ACC112 (cell line): Measurements from ENCODE around the gene UBAP1L.
"Not testable (repeated sequence)": the region's sequence is repeated elsewhere in the genome, so short reads cannot be mapped to it uniquely, and the experiment has no call there.

Experiments
- H2AFZ ChIP-seq: fragments of 200-600 bp; sonication (generic); one replicate; pipeline ENCODE4 v1.6.0; 2017; ENCODE audit warnings: antibody characterized with exemption, low read length; ENCODE audit not compliant: unreplicated experiment
- H3K27ac ChIP-seq: fragments of 200-600 bp; sonication (generic); 2 replicates; pipeline ENCODE4 v1.5.1; 2014; ENCODE audit warnings: low read depth, mild to moderate bottlenecking, antibody characterized with exemption, low read length, moderate library complexity
- H3K27me3 ChIP-seq: fragments of 200-600 bp; sonication (generic); 2 replicates; pipeline ENCODE4 v1.6.1; 2014; ENCODE audit warnings: mild to moderate bottlenecking, antibody characterized with exemption, low read length, moderate library complexity, mixed read lengths; ENCODE audit not compliant: insufficient read depth
- H3K36me3 ChIP-seq: fragments of 200-600 bp; sonication (generic); 2 replicates; pipeline ENCODE4 v1.6.1; 2016; ENCODE audit warnings: mild to moderate bottlenecking, antibody characterized with exemption, low read length, moderate library complexity, mixed read lengths; ENCODE audit not compliant: insufficient read depth
- H3K4me1 ChIP-seq: fragments of 200-600 bp; sonication (generic); one replicate; pipeline ENCODE4 v1.6.1; 2016; ENCODE audit warnings: low read length, mixed read lengths; ENCODE audit not compliant: insufficient read depth, unreplicated experiment, control insufficient read depth
- H3K4me3 ChIP-seq: fragments of 200-600 bp; sonication (generic); 2 replicates; pipeline ENCODE4 v1.5.1; 2014; ENCODE audit warnings: mild to moderate bottlenecking, low read depth, low read length
- H3K79me2 ChIP-seq: fragments of 200-600 bp; sonication (generic); one replicate; pipeline ENCODE4 v1.6.0; 2016; ENCODE audit warnings: low read length; ENCODE audit not compliant: control insufficient read depth, unreplicated experiment, insufficient read depth

UBAP1L gene

DNA sequence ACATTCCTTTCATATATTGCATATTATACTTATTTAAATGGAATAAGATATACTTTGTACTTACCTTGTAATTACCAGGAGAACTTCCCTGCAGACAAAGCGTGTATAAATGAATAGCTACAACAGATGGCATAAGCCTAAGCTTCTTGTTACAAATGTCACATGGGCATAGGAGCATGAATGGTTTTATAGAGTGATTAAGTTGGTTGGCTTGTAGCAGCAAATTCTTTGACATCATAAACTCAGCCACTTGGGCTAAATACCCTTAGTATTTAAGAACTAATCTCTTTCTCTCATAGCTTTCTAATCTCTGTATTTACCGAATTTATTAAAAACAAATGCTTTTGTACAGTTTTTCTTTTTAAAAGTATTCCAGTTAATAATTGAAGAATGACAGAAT, at the start of gene UBAP1L:
TSS of gene UBAP1L (minus strand) at position 115 of the 400 bp plus-strand sequence. CDS start 8,985 bp downstream, outside the sequence.
- Histone ChIP-seq H3K27ac (no peak within 1 kb of the TSS), H3K27me3 (no peaks in the 10 kb centered on the region), H3K4me3 (no peak within 1 kb of the TSS), H3K4me1 (no peaks in the 10 kb centered on the region), H2AFZ (no peak within 1 kb of the TSS), H3K36me3 (peaks cover 32% of the 10 kb centered on the region), H3K79me2 (no peaks in the 10 kb centered on the region)

DNA sequence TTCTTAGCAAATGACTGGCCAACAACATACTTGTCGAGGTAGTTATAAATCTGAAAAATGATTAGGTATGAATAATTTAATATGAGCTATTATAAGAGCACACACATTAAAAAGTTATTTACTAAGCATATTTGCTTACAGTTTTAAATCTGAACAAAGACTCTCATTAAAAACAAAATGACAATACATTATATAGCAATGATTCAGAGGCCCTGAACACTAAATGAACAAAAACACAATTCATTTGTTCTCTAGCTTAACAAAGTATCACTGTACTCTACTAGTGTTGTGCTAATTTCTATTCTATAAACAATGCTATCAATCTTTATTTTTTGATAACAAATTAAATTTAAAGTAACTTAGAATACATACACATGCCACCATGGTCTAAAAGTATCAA, 49.1 kb upstream of the UBAP1L start:
- Histone ChIP-seq H2AFZ (no peak overlapping the region), H3K4me3 (no peak overlapping the region), H3K79me2 (peaks cover 15% of the 10 kb centered on the region), H3K27me3 (no peaks in the 10 kb centered on the region), H3K36me3 (peaks cover 30% of the 10 kb centered on the region), H3K27ac (no peak overlapping the region), H3K4me1 (no peaks in the 10 kb centered on the region)

DNA sequence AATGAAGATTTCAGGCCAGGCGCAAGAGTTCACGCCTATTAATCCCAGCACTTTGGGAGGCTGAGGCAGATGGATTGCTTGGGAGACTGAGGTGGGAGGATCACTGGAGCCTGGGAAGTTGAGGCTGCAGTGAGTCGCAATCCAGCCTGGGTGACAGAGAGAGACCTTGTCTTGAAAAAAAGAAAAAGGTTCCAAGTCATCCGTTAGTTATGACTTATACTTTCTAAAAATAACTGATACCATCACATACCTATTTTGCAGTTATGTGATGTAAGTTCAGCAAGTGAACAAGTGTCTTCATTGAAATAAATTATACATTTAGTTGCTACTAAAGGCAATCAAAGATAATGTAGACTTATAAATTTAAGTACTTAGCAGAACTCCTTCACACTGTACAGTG, 48.0 kb upstream of the UBAP1L start:
- Histone ChIP-seq H2AFZ (no peak overlapping the region), H3K4me3 (no peak overlapping the region), H3K36me3 (peaks cover 35% of the 10 kb centered on the region), H3K27me3 (no peaks in the 10 kb centered on the region), H3K79me2 (peaks cover 15% of the 10 kb centered on the region), H3K27ac (no peak overlapping the region), H3K4me1 (no peaks in the 10 kb centered on the region)

DNA sequence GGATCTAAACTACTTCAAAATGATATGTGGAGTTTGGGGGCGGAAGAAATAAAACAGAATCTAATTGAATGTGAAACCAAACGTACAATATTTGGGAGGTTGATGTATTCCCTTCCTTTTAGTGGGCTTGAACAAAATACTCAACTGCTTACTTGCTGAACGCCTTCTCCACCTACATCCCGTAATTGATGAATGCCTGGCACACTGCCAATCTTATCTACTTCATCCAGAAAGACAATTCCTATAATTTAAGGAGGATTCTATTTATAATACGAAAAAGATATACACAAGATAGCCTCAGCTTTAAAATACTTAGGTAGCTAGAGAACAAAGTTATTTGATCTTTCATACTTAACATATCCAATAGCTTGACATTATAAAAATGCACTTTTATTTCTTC, 41.7 kb upstream of the UBAP1L start:
- H3K36me3 ChIP-seq: peaks cover 42% of the 10 kb centered on the region
- no peaks in the 10 kb centered on the region for H3K27me3 ChIP-seq
- no peaks in the 10 kb centered on the region for H3K4me1 ChIP-seq
- no peak overlapping the region for H2AFZ ChIP-seq
- peaks cover under 1% of the 10 kb centered on the region for H3K79me2 ChIP-seq
- no peak overlapping the region for H3K27ac ChIP-seq
- no peak overlapping the region for H3K4me3 ChIP-seq

DNA sequence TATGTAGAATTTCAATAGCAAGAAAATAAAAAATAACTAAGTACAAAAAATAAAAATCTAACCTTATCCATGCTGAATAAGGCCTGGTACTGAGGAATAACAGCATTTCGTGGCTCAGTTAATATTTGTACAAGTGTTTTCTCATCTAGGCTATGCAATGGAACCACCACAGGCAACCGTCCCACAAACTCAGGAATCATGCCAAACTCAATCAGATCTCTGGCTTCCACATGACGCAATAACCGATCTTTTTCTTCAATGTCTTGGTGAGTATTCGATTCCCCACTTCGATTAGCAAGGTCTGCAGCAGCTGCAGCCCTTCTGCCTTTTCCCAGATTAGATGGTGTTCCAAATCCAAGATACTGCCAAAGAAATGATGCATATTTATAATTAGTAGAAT, 39.7 kb upstream of the UBAP1L start:
- Histone ChIP-seq H3K27me3 (no peaks in the 10 kb centered on the region), H3K27ac (no peak overlapping the region), H3K4me1 (no peaks in the 10 kb centered on the region), H3K36me3 (peaks cover 43% of the 10 kb centered on the region), H3K4me3 (no peak overlapping the region), H2AFZ (no peak overlapping the region), H3K79me2 (no peaks in the 10 kb centered on the region)

DNA sequence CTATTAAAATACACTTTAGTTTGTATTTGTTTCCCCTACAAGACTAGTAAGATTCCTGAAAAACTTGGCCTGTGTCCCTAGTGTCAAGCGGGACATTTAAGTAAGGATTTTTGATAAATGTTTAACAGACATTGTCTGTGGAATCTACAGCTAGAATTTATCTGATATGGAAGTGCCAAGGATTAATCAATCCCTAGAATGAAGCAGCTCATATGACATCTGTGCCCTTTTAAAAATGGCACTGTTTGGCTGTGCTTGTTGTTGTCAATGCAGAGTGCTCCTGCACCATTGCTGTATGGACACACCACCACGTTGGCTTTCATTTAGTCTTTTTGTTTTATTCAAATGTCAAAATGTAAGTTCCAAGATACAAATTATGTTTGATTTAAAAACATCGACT, 32.9 kb upstream of the UBAP1L start:
- Histone ChIP-seq H3K27me3 (no peaks in the 10 kb centered on the region), H3K4me3 (no peak overlapping the region), H2AFZ (no peak overlapping the region), H3K4me1 (no peaks in the 10 kb centered on the region), H3K27ac (no peak overlapping the region), H3K36me3 (peaks cover 19% of the 10 kb centered on the region), H3K79me2 (no peaks in the 10 kb centered on the region)

DNA sequence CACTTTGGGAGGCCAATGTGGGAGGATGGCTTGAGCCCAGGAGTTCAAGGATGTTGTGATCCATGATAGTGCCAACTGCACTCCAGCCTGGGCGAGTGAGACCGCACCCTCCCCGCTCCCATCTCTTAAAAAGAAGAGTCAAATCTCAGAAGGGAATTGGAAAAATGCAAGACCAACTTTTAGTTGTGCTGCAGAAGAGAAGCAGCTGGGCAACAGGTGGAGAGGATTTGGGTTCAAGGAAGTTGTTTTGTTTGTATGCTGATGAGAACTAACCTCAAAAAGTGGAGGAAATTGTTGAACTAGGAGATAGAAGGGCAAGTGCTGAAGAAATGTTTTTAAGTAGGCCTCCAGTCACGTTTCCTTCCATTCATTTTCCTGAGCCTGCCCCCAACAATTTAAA, 31.4 kb upstream of the UBAP1L start:
- Histone ChIP-seq H3K27me3 (no peaks in the 10 kb centered on the region), H3K4me3 (no peak overlapping the region), H3K27ac (no peak overlapping the region), H3K79me2 (no peaks in the 10 kb centered on the region), H3K36me3 (peaks cover 16% of the 10 kb centered on the region), H2AFZ (no peak overlapping the region), H3K4me1 (no peaks in the 10 kb centered on the region)

DNA sequence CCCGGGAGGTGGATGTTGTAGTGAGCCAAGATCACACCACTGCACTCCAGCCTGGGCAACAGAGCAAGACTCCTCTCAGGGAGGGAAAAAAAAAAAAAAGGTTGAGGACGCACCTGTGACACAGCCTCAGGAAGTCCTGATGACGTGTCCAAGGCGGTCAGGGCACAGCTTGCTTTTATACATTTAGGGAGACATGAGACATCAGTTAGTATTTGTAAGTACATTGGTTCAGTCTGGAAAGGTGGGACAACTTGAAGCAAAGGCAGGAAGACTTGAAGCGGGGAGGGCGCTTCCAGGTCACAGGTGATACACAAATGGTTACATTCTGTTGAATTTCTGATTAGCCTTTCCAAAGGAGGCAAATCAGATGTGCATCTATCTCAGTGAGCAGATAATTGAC, 23.6 kb upstream of the UBAP1L start:
- not testable (repeated sequence) for H3K27ac ChIP-seq, H3K4me1 ChIP-seq, H3K27me3 ChIP-seq, H2AFZ ChIP-seq, H3K36me3 ChIP-seq, H3K4me3 ChIP-seq, H3K79me2 ChIP-seq

DNA sequence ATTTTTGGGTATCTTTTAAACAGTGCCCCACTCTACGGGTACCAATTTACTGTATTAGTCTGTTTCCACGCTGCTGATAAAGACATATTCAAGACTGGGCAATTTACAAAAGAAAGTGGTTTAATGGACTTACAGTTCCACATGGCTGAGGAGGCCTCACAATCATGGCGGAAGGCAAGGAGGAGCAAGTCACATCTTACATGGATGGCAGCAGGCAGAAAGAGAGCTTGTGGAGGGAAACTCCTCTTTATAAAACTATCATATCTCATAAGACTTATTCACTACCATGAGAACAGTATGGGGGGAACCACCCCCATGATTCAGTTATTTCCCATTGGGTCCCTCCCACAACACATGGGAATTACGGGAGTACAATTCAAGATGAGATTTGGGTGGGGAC, 22.9 kb upstream of the UBAP1L start:
- H3K27ac ChIP-seq, H3K36me3 ChIP-seq, H3K4me1 ChIP-seq, H3K4me3 ChIP-seq, H2AFZ ChIP-seq, H3K79me2 ChIP-seq, H3K27me3 ChIP-seq: not testable (repeated sequence)

DNA sequence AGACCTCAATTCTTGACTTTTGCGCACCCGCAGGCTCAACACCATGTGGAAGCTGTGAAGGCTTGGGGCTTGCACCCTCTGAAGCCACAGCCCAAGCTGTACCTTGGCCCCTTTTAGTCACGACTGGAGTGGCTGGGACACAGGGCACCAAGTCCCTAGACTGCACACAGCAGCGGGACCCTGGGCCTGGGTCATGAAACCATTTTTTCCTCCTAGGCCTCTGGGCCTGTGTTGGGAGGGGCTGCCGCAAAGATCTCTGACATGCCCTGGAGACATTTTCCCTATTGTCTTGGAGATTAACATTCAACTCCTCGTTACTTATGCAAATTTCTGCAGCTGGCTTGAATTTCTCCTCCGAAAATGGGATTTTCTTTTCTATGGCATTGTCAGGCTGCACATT, 22.1 kb upstream of the UBAP1L start:
- H3K27me3 ChIP-seq, H3K4me3 ChIP-seq, H3K27ac ChIP-seq, H2AFZ ChIP-seq, H3K36me3 ChIP-seq, H3K79me2 ChIP-seq, H3K4me1 ChIP-seq: not testable (repeated sequence)

DNA sequence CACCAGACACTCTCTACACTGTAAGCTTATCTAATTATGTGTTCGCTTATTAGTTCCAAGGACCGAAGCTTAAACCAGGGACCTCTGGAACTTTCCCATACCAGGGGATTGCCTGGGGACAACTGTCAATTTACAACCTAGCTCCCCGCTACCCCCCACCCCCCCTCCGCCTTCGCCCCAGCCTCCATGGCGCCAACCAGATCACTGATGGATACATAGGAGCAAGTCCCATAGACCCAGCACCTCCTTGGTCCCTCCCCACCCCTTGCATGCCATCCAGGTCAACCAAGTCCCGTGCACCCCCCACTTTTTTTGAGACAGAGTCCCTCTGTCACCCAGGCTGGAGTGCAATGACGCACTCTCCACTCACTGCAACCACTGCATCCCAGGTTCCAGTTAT, 19.5 kb upstream of the UBAP1L start:
- H3K36me3 ChIP-seq: 0 out of 2 replicates have a peak, but pooled peaks cover 4% of the 10 kb centered on the region
- H3K79me2 ChIP-seq: peaks cover 29% of the 10 kb centered on the region
- H3K4me1 ChIP-seq: no peaks in the 10 kb centered on the region
- H3K27ac ChIP-seq: no peak overlapping the region
- no peaks in the 10 kb centered on the region for H3K27me3 ChIP-seq
- no peak overlapping the region for H2AFZ ChIP-seq
- peak overlapping the region; percentile 95 for H3K4me3 ChIP-seq
